ENCODE results near the gene SOD2. TPM values are rescaled to one million over a fixed set of nuclear protein-coding genes. Genes with fewer than 3 reads are reported as not detected.

Gene SOD2
- total and polyA plus RNA-seq, 2 of the 13 experiments (the other 11 are each of a cell fraction or from before 2014, with no cell fraction given) = 304 to 309 TPM

GRCh38 chr6:159726918-159727716 is 34.1 kb upstream of the SOD2 start, which contains the start of gene WTAP (continued):
- TF ChIP-seq ZNF543 (CRISPR knock-in tag; IDR thresholded peaks at IDR 0.05) (peak; percentile 97), ZNF776 (CRISPR knock-in tag; IDR thresholded peaks at IDR 0.05) (peak; percentile 90), PATZ1 (CRISPR knock-in tag; IDR thresholded peaks at IDR 0.05) (peak; percentile 79), TSC22D2 (CRISPR knock-in tag; IDR thresholded peaks at IDR 0.05; ENCODE audit: borderline replicate concordance) (peak; percentile 97; the same call in 1 of the 2 replicates), PPARG (CRISPR knock-in tag; conservative IDR thresholded peaks at IDR 0.05) (peak; percentile 72), KDM2A (CRISPR knock-in tag; IDR thresholded peaks at IDR 0.05; ENCODE audit: borderline replicate concordance, low read depth) (peak; percentile 100), GRHL1 (CRISPR knock-in tag; conservative IDR thresholded peaks at IDR 0.05) (no peak), SALL2 (CRISPR knock-in tag; IDR thresholded peaks at IDR 0.05) (peak; percentile 98), MLLT10 (CRISPR knock-in tag; IDR thresholded peaks at IDR 0.05) (no peak; the same call in 1 of the 2 replicates), PHF20 (CRISPR knock-in tag; IDR thresholded peaks at IDR 0.05) (peak; percentile 90), DMTF1 (CRISPR knock-in tag; IDR thresholded peaks at IDR 0.05) (peak; percentile 29; the same call in 1 of the 2 replicates), ZBTB10 (CRISPR knock-in tag; IDR thresholded peaks at IDR 0.05; ENCODE audit: borderline replicate concordance) (peak; percentile 87)
- TF ChIP-seq, protein P1, sequence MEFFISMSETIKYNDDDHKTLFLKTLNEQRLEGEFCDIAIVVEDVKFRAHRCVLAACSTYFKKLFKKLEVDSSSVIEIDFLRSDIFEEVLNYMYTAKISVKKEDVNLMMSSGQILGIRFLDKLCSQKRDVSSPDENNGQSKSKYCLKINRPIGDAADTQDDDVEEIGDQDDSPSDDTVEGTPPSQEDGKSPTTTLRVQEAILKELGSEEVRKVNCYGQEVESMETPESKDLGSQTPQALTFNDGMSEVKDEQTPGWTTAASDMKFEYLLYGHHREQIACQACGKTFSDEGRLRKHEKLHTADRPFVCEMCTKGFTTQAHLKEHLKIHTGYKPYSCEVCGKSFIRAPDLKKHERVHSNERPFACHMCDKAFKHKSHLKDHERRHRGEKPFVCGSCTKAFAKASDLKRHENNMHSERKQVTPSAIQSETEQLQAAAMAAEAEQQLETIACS (CRISPR knock-in tag; IDR thresholded peaks at IDR 0.05) = peak; percentile 61; the same call in 1 of the 2 replicates
- TF ChIP-seq, protein P2, sequence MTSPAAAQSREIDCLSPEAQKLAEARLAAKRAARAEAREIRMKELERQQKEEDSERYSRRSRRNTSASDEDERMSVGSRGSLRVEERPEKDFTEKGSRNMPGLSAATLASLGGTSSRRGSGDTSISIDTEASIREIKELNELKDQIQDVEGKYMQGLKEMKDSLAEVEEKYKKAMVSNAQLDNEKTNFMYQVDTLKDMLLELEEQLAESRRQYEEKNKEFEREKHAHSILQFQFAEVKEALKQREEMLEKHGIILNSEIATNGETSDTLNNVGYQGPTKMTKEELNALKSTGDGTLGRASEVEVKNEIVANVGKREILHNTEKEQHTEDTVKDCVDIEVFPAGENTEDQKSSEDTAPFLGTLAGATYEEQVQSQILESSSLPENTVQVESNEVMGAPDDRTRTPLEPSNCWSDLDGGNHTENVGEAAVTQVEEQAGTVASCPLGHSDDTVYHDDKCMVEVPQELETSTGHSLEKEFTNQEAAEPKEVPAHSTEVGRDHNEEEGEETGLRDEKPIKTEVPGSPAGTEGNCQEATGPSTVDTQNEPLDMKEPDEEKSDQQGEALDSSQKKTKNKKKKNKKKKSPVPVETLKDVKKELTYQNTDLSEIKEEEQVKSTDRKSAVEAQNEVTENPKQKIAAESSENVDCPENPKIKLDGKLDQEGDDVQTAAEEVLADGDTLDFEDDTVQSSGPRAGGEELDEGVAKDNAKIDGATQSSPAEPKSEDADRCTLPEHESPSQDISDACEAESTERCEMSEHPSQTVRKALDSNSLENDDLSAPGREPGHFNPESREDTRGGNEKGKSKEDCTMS (CRISPR knock-in tag; conservative IDR thresholded peaks at IDR 0.05) = no peak; the same call in 1 of the 2 replicates
